Uterus (tissue), 2 donors: Measurements from ENCODE around the gene TPP2.

Experiments used
- POLR2A ChIP-seq, 2 donors: fragments of 450-650 bp; IDR thresholded peaks; one replicate each; pipeline ENCODE4 v1.6.1; 2016; ENCODE audit warnings: antibody characterized with exemption in 2 of 2, mild to moderate bottlenecking in 1 of 2, moderate library complexity in 1 of 2
- TF ChIP-seq, protein P1 (sequence below), 4 experiments: fragments of 200-600 bp in 2 of 4; fragments of 450-650 bp in 2 of 4; sonication (generic) in 2 of 4; IDR thresholded peaks; one replicate each; pipeline ENCODE4 v1.5.1; 2016 to 2019; ENCODE audit warnings: antibody characterized with exemption in 4 of 4, mild to moderate bottlenecking in 2 of 4, moderate library complexity in 1 of 4

GRCh38 chr13:102643656-102644055, 46.9 kb downstream of the TPP2 start:
- TF ChIP-seq POLR2A (IDR thresholded peaks at IDR 0.05): no peak
- TF ChIP-seq, protein P1, sequence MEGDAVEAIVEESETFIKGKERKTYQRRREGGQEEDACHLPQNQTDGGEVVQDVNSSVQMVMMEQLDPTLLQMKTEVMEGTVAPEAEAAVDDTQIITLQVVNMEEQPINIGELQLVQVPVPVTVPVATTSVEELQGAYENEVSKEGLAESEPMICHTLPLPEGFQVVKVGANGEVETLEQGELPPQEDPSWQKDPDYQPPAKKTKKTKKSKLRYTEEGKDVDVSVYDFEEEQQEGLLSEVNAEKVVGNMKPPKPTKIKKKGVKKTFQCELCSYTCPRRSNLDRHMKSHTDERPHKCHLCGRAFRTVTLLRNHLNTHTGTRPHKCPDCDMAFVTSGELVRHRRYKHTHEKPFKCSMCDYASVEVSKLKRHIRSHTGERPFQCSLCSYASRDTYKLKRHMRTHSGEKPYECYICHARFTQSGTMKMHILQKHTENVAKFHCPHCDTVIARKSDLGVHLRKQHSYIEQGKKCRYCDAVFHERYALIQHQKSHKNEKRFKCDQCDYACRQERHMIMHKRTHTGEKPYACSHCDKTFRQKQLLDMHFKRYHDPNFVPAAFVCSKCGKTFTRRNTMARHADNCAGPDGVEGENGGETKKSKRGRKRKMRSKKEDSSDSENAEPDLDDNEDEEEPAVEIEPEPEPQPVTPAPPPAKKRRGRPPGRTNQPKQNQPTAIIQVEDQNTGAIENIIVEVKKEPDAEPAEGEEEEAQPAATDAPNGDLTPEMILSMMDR (IDR thresholded peaks at IDR 0.05): no peak
